NCI-H82 treated with DMSO at 0.1 percent for 48 hours (cell line): ENCODE measurements around the gene ALDH16A1.
A peak's percentile ranks its signal among the peaks of the same experiment; 100 is the strongest.
"Not testable (repeated sequence)": the region's sequence is repeated elsewhere in the genome, so short reads cannot be mapped to it uniquely, and the experiment has no call there.

Experiments used
- DNase-seq: peaks from one replicate; lab custom pipeline; 2025; ENCODE audit not compliant: unreplicated experiment; lab: John Stamatoyannopoulos, UW

The ALDH16A1 gene

DNA sequence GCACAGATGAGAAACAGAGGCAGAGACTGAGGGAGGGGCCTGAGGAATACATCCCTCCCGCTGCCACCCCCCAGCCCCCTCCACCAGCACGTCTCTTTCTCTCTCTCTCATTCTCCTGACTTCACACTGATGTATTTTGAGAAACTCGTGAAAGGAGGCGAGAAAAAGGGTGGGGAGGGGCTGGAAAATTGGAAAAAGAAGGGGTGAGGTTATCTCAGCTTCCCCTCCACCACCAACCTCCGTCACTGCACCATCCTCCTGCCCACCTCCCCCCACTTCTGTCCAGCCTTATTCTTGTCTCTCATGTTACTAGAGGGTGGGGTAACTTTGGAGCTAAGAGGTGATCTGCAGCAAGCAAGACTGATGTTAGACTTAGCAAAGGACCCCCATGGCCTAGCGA lies 13.2 kb upstream of the ALDH16A1 start:
- DNase-seq, result no peak

DNA sequence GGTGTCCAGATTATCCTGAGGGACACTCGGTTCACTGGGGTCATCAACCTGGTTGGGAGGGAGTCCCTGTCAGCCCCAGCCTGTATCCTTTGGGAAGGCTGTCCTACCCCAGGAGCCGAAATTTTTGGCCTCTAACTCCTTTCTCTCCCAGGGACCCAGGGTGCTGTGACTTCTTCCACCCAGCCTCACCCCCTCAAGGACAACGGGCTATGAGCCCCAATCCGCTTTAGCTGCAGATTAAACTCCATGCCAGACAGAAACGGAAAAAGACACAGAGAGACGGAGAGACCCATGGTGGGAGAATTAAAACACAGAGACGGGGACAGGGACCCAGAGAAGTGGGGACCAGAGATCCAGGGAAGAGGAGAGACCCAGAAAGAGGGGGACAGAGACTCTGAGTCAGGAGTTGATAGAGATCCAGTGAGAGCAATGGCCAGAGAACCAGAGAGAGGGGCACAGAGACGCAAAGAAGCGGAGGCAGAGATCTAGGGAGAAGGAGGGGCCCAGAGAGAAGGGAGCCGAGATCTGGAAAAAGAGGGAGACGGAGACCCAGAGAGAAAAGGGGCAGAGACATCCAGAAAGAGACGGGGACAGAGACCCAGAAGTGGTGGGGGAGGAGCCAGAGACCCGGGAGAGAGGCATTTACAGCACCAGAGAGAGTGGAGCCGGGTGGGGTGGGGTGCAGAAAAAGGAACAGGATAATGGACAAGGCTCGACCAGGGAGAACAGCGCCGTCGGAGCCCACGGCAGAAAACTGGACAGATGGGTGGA lies 12.4 kb upstream of the ALDH16A1 start:
- peak; percentile 27 for DNase-seq

DNA sequence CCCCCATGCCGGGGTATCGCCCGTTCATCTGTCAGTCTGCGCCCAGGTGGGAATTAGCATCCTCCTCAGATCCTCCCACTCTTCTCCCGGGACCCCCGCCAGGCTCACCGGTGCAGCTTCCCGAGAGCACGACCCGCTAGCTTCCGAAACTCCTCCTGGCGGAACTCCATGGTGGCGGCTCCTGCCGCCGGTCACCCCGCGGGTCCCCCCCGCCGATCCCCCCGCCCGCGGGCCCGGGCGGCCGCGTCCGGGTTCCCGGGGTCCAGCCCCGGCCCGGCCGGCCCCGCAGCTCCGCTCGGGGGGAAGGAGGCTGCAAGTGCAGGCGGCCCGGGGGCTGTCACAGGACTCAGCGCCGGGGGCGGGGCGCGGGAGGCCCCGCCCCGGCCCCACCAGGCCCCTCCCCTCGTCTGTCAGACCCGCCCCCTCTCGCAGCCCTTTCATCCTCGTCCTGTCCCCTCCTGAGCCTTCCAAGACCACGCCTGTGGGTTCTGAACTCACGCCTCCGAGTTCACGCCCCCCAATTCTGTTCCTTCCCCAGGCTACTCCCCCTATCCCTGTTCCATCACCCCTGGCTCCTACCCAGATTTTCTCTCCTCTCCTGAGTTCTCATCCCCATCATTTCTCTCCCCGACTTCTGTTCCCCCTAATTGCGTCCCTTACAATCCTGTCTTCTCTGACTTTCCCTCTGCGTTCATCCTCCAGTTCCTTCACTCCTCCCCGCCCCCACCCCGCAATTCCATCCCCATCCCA lies 11.6 kb upstream of the ALDH16A1 start, which contains the start of gene SLC17A7:
TSS of gene SLC17A7 (minus strand) at position 318 of the 750 bp plus-strand sequence. CDS start at position 170, 148 bp downstream.
- DNase-seq, result peak; percentile 78

DNA sequence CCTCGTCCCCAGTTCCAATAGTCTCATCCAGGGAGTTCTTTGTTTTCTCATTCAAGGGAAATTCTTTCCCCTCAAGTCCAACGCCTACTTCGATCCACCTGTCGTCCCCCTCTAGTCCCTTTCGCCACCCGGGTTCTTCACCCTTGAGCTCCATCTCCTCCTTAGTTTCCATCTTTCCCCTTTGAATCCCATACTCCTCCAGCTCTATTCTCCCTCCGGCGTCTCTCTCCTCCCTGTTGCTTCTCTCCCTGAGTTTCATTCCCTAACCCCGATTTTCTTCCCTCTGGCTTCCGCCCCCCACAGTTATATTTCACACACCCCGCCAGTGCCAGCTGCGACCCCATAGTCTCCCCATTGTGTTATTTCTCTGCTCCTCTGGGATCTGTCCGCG lies 11.1 kb upstream of the ALDH16A1 start:
- no peak for DNase-seq

GRCh38 chr19:49442354-49442753 lies 10.7 kb upstream of the ALDH16A1 start:
- no peak for DNase-seq

DNA sequence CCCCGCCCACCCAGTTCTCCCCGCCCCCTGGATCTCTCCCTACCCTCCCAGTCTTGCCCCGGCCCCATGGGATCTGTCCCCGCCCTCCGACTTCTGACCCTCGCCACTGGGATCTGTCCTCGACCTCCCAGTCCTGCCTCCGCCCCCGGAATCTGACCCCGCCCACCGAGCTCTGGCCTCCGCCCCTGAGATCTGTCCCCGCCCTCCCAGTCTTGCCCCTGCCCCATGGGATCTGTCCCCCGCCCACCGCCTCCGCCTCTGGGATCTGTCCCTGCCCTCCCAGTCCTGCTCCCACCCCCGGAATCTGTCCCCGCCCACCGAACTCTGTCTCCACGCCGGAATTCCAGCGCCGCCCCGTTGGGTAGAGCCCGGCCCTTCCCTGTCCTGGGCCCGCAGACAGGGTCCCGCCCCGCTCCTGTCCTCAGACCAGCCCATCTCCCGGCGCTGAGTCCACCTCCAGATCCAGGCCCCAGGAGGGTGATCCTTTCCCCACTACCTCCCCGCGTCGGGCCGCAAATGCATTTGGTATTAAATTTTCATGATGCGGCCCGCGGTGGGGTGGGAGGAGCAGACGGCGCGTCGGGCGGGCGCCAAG lies 10.2 kb upstream of the ALDH16A1 start:
- peak; percentile 93 for DNase-seq

GRCh38 chr19:49443366-49444099 lies 9.5 kb upstream of the ALDH16A1 start:
- peak; percentile 91 for DNase-seq

GRCh38 chr19:49444100-49444700 lies 8.8 kb upstream of the ALDH16A1 start:
- DNase-seq, result not testable (repeated sequence)

DNA sequence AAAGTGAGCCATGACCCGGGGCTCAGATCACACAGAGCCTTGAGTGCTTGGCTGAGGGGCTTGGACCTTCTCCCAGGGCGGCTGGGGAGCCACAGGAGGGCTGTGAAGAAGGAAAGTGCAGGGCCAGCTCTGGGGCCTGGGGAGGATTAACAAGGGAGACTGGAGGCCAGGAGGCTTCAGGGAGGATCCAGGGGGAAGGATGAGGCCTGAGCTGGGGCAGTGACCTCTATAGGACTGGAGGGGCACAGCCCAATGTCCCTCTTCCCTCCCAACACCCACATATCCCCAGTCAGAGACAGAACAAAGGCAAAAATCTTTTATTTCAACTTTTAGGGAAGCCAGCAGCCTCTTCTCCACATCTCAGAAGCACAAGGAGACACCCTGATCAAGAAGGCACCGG lies 7.0 kb upstream of the ALDH16A1 start:
- DNase-seq, result no peak

GRCh38 chr19:49447485-49448431 lies 5.3 kb upstream of the ALDH16A1 start:
- peak; percentile 25 for DNase-seq

- no peak for DNase-seq
Measured at GRCh38 chr19:49448432-49448786, 4.6 kb upstream of the ALDH16A1 start.

DNA sequence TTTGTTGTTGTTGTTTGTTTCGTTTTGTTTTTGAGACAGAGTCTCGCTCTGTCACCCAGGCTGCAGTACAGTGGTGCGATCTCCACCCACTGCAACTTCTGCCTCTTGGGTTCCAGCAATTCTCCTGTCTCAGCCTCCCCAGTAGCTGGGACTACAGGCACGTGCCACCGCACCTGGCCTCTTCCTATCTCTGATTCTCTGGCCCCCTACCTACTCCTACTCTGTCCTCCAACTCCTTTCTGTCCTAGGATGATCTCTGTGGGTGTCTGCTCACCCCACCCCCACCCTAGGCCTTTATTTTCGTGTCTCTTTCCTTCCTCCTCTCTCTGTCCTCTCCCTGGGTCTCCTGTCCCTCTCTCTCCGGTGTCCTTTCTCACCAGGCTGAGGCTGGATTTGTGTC lies 2.6 kb upstream of the ALDH16A1 start:
- no peak for DNase-seq

DNA sequence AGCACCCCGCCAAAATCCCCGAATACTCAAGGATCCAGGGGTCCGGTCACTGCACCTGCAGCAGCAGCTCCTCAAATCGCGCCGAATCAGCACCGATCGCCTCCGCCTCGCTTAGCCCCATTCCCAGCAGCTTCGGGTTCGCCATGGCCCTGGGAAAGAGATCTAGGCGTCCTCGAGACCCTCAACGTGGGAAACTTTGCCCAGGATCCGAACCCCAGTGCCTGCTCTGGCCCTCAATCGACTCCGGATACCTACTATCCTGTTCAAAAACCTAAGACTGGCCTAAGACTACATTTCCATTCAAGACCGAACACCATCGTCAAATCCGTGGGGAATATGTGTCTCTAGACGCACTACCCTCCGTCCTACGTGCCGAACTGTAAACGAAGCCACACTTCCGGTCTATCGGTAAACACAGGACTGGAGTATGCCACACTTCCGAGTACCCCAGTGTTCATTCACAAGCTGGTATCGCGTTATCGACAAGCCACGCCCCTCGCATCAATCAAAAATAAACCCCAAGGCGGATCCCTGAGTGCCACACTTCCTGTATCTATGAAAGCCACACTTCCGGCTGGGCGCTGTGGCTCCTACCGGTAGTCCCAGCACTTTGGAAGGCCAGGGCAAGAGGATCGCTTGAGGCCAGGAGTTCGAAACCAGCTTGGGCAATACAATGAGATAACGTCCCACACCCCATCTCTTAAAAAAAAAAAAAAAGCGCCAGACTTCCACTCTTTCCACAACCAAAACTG lies 1.4 kb upstream of the ALDH16A1 start, which contains the start of gene PIH1D1:
TSS of gene PIH1D1 (minus strand) at position 385 of the 752 bp plus-strand sequence. CDS start at position 145, 240 bp downstream.
- peak; percentile 100 for DNase-seq

DNA sequence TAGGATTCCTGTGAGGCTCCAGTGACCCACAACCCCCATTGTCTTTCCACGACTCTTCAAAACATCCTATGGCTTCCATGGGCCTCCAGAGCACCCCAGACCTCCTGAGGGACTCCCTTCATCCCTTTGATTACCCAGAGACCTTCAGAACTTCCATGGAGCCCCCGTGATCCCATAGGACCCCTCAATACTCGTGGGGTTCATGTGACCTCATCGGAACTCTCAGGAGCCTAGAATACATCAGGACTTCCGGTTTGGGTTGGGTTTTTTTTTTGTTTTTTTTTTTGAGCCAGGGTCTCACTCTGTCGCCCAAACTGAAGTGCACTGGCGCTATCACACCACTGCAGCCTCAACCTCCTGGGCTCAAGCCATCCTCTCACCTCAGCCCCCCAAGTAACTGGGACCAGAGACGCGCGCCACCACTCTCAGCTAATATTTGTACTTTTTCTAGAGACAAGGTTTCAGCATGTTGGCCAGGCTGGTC lies 774 bp downstream of the ALDH16A1 start:
- no peak for DNase-seq

- DNase-seq, result no peak
Measured at GRCh38 chr19:49455773-49456172, 2.7 kb downstream of the ALDH16A1 start.

- no peak for DNase-seq
Measured at GRCh38 chr19:49456326-49456725, 3.3 kb downstream of the ALDH16A1 start.

GRCh38 chr19:49458567-49458903 lies 5.5 kb downstream of the ALDH16A1 start:
- no peak for DNase-seq

DNA sequence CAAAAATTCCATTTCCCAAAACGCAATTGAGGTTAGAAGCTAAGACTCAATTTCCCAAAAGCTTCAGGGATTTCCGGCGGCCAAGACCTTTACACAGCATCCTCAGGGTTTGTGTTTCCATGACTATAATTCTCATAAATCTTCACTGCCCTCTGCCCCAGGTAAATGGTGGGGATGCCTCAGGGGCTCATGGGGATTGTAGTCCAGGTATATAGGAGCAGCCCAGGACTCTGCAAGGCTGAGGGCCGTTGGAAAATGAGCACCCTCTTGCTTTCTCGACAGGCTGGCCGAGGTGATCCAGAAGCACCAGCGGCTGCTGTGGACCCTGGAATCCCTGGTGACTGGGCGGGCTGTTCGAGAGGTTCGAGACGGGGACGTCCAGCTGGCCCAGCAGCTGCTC lies 6.4 kb downstream of the ALDH16A1 start:
- no peak for DNase-seq

DNA sequence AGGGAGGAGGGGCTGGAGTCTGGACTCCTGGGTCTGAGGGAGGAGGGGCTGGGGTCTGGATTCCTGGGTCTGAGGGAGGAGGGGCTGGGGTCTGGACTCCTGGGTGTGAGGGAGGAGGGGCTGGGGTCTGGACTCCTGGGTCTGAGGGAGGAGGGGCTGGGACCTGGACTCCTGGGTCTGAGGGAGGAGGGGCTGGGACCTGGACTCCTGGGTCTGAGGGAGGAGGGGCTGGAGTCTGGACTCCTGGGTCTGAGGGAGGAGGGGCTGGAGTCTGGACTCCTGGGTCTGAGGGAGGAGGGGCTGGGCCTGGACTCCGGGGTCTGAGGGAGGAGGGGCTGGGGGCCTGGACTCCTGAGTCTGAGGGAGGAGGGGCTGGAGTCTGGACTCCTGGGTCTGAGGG lies 8.1 kb downstream of the ALDH16A1 start:
- DNase-seq, result not testable (repeated sequence)
